Measurements from ENCODE around the gene DMD.

Gene DMD

DNA sequence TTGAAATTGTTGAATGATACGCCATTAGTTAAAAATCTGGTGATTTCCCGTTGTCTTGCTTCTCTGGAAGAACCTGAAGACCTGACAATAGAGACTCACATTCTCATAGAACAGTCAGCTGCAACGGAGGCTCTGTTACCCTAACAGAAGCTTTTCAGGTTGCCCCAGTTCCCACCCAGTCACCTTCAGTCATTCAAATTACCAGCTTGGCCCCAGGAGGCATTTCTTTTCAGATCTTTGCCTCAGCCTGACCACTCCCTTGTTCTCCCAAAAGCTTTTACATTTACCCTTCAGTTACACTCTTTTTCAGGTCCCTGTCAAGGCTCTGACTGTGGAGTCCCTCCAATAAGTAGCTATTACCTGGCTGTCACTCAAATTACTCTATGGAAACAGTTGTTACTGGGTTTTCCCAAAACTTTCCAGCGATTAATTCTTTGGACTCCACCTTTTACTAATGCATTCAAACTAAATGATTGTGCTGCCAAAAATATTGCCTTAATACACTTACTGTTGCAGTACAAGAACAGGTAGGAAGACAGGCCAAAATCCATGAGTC is 1977.3 kb downstream of the DMD start:
- no peak for DNase-seq (ENCODE audit: low read depth in 3 of 3)

DNA sequence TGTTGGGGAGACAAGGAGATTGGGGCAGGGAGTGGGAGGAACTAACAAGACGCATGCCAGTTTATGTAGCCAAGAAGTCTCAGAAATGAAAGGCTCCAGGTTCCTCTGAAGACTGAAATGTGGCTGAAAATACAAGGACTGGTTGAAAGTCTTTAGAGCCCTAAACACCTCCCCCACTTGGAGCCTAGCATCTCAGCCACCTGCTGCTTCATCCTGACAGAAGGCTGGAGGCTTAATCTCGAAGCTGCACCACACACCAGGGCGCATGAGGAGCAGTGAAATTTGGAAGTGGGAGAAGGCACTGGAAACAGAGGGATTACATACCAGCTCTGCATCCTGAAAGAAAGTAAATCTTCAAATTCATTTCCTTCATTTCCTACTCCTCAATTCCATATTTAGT is 1978.8 kb downstream of the DMD start:
- no peak for DNase-seq (ENCODE audit: low read depth in 3 of 3)

DNA sequence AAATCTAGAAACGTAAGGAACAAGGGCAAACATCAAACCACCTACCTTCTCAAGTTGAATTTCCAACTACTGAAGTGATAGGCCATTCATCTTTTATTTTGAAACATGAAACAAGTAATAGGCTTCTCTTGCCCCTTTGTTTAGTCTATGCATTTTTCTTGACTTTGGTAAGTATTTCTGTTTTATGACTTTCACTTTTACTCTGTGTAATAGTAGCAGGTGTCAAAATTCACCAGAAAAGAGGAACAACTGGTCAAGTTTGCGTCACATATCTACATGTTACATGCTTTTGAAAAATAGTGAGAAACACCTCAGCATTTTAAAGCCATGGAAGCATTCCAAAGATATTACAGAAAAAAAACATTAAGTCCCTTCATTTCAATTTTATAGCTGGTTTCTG is 1982.4 kb downstream of the DMD start:
- DNase-seq (ENCODE audit: low read depth in 3 of 3) = no peak

DNA sequence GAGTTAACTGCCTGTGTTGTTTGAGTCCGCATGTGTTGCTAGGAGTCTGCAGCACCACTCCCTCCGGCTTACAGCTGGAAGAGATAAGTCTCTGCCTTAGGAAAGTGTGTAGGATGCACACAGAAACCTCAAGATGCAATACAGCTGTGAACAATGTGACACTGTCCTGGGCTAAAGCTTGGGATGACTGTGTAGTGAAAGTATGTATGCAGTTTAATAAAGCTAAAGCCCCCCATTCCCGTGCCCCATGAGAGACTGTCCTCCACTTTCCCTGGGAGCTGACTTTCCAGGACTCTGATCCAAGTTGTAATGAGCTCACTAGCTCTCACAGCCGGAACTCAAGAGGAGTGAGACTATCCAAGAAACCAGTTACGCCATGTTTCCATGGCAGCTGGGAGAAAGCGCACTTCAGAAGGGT is 1982.9 kb downstream of the DMD start:
- no peak for DNase-seq (ENCODE audit: low read depth in 3 of 3)

DNA sequence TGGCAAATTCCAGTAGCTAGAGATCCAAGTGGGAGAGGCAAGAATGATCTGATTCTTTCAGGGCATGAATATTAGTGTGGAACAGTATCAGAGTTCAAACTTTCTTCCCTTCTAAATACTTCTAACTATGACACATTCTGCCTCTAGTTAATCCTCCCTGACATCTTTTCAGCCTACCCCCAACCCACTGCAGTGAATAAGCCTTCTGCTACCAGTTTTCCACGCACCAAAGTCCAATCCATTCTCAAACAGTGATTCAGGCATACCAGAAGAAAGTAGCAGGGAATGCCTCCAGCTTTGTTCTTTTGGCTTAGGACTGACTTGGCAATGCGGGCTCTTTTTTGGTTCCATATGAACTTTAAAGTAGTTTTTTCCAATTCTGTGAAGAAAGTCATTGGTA is 1984.1 kb downstream of the DMD start:
- DNase-seq (ENCODE audit: low read depth in 3 of 3) = no peak

DNA sequence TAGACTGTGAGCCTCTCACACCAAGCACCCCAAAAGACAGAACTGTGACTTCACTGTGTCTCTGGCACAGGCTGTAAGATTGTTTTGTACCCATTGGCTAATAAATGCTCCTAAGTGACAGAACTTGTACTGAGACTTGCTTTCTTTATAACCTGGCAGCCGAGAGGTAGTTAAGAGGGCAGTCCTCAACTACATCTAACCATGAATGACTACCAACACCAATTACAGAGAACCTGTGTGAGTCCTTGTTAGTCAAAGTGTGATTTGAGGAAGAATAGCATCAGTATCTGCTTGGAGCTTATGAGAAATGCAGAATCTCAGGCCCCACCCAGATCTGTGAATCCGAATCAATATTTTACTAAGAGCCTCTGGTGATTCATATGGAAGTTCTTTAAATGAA is 1985.5 kb downstream of the DMD start:
- DNase-seq (ENCODE audit: low read depth in 3 of 3) = no peak

DNA sequence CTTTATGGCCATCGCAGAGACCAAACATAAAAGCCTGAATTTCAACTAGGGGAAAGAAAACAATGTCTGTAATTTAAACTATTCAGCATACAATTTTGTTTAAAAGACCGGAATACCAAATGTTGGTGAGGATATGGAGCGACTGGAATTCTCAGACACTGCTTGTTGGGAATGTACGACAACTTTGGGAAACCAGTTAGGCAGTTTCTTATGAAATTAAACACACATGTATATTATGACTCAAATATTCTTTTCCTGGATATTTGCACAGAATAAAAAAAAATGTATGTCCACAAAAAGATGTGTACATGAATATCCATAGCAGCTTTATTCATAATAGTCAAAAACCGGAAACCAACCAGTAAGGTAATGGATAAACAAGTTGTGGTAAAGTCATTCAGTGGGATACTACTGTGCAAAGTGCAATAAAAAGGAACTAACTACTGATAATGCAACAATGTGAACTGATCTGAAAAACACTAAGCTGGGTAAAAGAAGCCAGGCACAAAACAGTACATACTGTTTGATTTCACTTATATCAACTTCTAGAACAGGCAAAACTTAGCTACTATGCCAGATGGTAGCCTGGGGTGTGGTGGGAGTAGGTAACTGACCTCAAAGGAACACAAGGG is 1986.9 kb downstream of the DMD start:
- no peak for DNase-seq (ENCODE audit: low read depth in 3 of 3)

DNA sequence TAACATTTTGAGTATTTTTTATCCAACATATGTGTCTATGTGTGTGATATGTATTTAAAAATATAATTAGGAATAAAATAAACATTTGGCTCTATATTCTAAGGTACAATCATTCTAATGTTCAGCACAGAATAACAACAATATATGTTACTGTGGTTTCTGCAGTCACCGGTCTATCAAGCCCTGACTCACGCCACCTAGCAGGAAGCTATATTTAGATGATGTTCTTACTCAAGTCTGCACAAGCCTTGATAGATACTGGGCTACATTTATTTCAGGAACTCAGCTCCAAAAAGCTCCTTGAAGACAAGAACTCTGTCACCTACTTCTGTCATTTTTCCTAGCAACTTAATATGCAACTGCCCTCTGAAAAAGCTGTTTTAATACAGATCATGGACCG is 1987.5 kb downstream of the DMD start:
- DNase-seq (ENCODE audit: low read depth in 3 of 3) = no peak

DNA sequence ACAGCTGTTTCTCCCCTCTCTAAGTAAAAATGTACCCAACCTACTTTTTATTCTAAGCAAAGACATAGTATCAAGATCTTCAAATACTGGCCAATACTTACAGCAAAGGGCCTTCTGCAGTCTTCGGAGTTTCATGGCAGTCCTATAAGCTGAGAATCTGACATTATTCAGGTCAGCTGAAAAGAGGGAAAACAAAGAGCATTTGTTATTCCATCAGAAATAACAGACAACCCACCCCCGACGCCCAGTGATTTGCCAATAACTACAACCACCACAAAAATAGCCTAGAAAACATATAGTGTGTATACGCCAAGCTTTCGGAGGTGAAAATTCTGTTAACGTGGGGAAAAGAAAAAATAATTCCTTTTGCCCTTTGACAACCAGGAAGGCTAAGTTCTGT is 1988.4 kb downstream of the DMD start:
- no peak for DNase-seq (ENCODE audit: low read depth in 3 of 3)

DNA sequence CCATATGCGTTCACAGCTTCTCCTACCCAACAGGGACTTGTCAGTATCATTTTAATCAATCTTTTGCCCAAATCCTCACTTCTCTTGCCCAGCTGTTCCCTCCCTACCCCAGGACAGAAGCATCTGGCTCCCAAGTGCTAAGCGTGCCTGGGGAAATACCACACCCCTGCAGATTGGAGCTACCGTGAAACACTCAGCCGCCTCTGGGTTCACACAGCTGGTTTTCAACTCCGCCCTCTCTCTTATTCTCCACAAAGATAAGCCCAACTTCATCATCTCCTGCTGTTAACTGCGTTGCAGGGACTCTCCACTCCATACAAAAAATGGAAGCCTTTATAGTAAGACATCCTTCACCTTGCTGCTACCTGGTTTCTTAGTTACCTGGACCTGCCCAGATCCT is 1992.2 kb downstream of the DMD start:
- DNase-seq (ENCODE audit: low read depth in 3 of 3) = no peak

DNA sequence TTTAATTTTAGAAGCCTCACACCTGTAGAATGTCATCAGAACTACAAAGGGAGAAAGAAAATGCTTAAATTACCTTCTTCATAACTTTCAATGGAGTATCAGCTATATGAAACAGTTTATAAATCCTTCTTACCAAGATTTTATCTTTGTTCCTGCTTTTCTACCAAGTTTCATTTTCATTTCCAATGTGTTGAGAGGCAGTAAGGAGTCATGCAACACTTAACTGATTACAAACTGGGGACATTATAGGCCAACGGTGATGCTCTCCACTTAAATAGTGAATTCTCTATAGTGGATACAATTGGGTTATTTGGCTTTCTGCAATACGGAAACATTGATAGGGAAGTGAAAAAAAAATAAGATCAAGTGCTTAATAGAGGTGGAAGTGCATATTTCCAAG is 1994.3 kb downstream of the DMD start:
- no peak for DNase-seq (ENCODE audit: low read depth in 3 of 3)

DNA sequence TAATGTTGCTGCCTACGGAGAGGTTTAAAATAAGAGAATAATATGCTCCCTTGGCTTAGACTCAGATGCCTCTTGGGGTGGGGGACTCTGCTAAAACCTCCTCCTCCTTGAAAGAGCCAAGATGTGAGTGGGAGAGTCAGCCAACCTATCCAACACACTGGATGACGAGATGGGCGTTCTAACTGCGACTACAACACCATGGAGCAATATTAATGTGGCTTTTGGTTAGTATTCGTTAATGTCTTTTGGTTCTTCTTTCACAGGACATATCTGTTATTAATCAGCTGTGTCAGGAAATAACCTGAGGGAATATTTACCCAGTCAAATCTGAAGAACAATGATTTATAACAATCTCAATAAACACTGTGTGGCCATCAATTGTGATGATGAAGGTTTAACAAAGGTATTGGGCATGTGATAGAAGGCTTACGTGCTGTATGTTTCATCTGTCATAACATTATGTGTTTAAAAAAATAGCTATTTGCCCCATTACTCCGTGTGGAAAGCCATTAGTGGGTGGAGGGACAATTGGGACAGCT is 1996.0 kb downstream of the DMD start:
- no peak for DNase-seq (ENCODE audit: low read depth in 3 of 3)

DNA sequence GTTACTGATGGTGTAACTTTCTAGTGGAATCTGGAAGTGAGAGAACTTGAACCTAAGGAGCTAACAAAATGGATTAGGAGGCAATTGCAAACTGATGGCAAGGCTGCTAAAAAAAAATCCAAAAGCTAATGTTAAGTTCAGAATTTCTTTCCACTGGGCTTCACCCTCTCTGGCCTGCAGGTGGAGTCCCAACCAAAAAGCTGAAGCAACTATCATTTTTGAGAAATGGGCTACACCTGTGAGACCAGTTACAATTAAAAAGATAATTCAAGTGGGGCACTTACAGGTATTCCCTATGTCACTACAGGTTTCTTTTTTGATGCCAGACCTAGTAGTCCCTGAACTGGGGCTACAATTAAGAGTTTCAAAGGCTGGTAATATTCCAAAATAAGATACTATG is 1997.4 kb downstream of the DMD start:
- no peak for DNase-seq (ENCODE audit: low read depth in 3 of 3)

DNA sequence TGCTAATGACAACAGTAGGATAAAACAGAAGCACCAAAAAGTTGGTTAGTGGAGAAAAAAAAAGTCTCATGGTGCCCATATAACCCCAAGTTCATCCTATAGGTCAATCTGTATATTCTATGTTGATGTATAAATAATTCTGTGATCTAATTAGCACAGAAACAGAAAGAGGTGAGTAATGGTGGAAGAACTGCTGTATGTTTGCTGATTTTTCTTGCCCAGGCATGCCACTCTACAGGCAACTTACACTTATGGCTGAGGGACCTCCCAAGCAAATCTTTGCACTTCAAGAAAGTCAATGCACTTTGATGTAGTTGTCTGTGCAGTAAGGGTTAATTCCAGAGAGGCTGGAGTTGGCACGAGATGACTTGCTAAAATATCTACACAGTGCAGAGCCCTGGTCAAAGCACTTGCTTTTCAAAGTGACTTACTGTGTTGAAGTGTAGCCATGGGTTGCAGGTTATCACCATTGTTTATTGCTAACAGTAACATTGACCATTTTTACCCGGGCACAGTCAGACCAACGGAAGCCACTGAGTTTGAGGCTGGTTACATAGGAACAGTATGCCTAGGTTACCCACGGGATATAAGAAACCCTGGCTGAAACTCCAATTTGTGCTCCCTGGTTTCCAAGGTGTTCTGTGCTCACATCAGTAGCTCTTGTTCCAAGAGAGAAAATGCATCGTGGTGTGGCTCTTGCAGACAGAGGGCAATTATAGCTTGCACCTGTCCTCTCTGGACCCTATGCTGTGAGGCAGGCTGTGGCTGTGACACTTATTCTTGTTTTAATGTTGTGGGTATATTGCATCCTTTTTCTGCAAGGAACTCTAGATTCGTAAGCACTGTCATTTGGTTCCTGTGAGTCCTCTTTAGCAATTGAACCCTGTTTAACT is 1998.2 kb downstream of the DMD start:
- no peak for DNase-seq (ENCODE audit: low read depth in 3 of 3)

DNA sequence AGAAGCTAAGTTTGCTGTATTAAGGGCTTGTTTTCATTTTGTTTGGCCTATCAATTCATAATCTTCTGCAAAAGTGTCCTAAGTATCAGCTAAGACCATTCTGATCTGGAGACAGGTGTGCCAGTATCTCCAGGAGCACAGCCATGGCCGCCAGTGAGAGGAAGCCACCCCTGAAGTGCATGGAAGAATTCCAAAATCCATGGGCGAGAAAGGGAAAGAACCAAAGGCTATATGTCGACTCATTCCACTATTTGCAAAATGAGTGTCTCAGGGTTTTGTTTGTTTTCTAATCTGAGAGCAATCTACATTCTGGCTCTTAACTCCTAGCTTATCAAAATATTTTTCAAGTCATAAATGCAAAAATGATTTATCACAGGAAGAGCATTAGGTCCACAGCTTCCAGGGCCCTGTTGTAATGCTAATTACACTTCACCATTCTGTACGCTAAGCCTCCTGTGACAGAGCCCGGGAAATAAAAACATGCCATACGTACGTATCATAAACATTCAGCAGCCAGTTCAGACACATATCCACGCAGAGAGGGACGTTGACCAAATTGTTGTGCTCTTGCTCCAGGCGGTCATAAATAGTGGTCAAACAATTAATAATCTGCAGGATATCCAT is 2002.2 kb downstream of the DMD start:
- no peak for DNase-seq (ENCODE audit: low read depth in 3 of 3)

DNA sequence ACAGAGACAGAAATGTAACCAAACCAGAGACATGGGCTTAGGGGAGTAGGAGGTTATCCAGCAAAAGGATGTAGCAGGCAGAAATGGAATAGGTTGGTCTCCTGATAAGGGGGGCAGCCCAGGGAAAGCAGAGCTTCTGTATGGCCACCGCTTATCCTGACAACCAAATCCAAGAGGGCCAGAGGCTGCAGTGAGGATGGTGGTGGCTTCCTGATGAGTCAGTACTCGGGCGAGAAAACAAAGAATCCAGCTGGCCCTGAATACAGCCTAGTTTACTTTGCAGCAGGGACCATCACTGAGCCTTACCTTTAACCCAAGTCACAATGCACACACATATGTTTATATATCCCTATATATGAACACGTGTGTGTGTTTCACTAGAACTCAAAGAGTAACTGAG is 2009.8 kb downstream of the DMD start:
- DNase-seq (ENCODE audit: low read depth in 3 of 3) = no peak

DNA sequence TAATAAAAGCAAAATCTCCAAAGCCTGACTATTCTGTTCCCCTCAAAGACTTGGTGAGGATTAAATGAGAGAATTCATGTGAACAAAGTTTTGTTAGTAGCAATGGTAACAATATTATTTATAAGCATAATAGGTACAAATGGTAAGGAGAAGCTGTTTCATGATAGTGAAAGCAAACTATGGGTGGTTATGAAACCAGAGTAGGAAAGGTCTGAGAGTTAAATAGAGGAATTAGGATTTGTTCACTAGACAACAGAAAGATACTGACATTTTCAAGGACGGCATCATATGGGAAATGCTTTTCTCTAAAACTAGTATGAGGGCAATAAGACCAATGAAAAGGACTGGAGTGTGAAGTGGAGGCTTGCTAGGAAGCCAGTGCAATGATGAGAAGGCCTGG is 2010.9 kb downstream of the DMD start:
- no peak for DNase-seq (ENCODE audit: low read depth in 3 of 3)

DNA sequence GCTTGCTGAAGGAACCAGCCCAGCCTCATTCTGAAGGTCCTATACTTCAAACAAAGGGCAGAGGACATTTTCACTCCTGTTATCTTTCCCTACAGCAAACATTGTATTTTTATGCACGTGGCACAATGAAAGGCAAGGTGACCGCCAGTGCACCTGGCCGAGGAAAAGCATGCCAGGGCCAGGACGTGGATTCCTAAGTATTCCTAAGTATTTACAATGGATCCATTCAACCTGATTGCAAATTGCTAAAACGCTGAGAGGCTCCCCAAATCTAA is 2011.6 kb downstream of the DMD start:
- DNase-seq (ENCODE audit: low read depth in 3 of 3) = no peak

DNA sequence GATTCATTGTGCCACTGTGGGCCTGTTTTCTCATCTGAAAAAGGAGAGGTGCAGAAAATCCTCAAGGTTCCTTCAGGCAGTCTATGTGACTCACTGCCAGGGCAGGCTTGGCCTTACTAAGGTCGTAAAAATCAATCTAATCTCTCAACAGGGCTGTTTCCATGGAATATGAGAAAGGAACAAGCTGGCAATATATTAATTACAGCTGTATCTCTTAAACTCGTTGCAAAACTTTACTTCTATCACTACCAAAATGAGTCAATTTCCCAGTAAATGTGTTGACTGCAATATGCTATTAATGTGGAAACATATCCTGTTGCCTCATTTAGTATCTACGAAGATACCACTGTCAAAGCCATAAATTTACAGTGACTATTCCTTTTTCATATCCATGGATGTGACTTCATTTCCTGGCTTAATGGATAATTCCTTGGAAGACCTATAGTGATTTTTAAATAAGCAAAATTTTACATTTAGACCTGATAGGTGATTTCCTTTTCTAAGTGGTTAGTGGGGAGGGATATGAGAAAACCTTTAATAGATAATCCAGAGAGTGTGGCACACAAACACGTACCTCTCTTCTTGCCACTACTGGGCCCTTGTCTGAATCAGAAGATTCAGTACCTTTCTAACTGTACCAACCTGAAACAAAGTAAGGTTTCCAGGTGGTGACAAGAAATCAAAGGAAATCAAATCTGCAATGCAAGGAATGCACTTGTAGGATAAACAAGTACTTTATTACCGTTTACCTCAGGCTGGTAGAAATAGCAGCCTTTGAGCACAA is 2012.1 kb downstream of the DMD start:
- no peak for DNase-seq (ENCODE audit: low read depth in 3 of 3)

DNA sequence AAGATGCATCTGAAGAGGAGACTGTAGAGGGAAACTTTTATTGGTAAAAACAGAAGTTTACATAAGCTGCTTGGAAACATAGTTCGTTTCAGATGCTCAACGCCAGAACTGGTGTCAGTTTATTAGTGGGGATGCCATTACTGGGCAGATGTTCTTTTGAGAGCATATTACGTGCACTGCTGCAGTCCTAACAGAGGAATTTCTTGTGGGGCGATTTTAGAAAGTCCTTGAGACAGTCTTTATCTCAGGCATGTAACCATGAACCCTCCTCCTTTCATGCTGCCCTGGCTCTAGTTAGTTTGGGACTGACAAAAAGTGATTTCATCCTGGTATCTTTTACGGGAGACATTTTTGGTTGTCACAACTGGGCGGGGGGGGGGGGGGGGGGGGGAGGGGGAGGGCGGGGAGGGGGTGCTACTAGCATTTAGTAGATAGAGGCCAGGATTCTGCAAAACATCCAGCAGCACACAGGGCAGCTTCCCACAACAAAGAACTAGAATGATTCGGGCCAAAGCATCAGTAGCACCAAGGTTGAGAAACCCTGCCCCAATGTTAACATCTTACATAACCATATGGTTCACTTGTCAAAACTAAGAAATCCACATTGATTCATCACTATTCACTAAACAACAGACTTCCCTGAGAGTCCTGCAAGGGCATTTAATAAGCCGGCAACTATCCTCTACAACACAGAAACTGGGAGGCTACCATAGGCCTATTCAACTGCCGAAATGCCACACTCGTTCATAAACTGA is 2021.0 kb downstream of the DMD start:
- DNase-seq (ENCODE audit: low read depth in 3 of 3) = no peak

DNA sequence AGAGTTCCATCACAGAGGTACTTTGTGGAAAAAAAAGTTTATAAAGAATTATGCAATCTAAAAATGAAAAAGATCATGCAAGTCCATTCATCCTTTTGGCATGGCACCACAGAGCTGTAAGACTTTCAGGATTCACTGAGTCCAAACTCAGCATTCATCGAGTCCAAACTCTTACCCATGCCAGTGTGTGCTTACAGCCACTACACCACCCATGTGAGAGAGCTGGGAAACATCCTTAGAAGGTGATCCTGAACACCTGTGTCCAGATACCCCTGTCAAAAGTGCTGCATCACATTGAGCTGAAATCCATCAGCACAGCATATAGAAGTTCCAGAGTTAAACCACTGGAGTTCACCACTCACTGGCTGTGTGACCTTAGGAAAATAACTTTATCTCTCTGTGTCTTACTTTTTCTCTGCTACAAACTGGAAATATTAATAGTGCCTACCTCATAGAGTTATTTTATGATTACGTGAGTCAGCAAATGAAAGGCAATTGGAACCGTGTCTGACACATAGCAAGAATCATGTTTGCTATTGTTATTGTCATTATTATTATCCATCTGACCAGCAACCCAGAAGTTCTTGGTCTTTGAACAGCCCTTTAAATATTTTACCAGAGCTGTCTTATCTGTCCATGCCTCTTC is 2024.5 kb downstream of the DMD start:
- no peak for DNase-seq (ENCODE audit: low read depth in 3 of 3)
